Nephron (organoid): ENCODE results near the gene REN.
A peak's percentile ranks its signal among the peaks of the same experiment; 100 is the strongest.

Source experiments
- H3K27ac Mint-ChIP-seq, 3 experiments: 2 replicates each; pipeline ENCODE4 v1.8.0; 2020; ENCODE audit warnings: mixed read lengths in 3 of 3, mild to moderate bottlenecking in 2 of 3, moderate library complexity in 1 of 3
- H3K27me3 Mint-ChIP-seq: 2 replicates; pipeline ENCODE4 v1.8.0; 2021; ENCODE audit warnings: low read depth, mild to moderate bottlenecking, moderate library complexity, mixed read lengths
- H3K36me3 Mint-ChIP-seq: 2 replicates; pipeline ENCODE4 v1.8.0; 2020; ENCODE audit warnings: low read depth, mixed read lengths
- H3K4me1 Mint-ChIP-seq: 2 replicates; pipeline ENCODE4 v1.8.0; 2020; ENCODE audit warnings: mixed read lengths
- H3K4me3 Mint-ChIP-seq, 3 experiments: 2 replicates each; pipeline ENCODE4 v1.8.0; 2020; ENCODE audit warnings: mild to moderate bottlenecking in 3 of 3, mixed read lengths in 3 of 3, moderate library complexity in 2 of 3
- H3K9me3 Mint-ChIP-seq: 2 replicates; pipeline ENCODE4 v1.8.0; 2020; ENCODE audit warnings: mixed read lengths
- TF ChIP-seq, protein P1 (sequence below), 3 experiments: fragments of 200-600 bp; sonication (generic); IDR thresholded peaks; one replicate each; pipeline ENCODE4 v1.5.0; 2021; ENCODE audit warnings: antibody characterized with exemption in 3 of 3; ENCODE audit not compliant: unreplicated experiment in 3 of 3

Gene REN

DNA sequence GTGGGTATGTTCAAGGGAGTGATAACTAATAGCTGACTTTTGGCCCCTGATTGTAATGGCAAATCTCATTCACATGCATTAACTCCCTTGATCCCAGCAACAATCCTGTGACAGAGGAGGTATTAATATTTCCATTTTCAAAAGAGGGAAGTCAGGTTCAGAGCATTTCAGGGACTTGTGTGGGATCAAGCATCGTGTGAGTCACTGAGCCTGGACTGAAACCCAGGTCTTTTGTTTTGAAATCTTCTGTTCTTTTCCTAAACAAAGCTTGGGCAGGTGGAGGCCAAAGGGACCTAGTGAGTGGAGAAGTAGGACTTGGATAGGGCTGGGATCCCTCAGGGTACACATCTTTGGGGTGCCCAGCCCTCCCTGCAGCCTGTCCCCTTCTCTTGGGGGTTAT lies 52.2 kb downstream of the REN start:
- Mint-ChIP-seq H3K9me3 (no peaks in the 10 kb centered on the region), H3K4me3 (no peak overlapping the region), H3K27me3 (no peaks in the 10 kb centered on the region), H3K36me3 (peaks cover 15% of the 10 kb centered on the region), H3K27ac (no peak overlapping the region), H3K4me1 (peaks cover 4% of the 10 kb centered on the region)
- TF ChIP-seq, protein P1, sequence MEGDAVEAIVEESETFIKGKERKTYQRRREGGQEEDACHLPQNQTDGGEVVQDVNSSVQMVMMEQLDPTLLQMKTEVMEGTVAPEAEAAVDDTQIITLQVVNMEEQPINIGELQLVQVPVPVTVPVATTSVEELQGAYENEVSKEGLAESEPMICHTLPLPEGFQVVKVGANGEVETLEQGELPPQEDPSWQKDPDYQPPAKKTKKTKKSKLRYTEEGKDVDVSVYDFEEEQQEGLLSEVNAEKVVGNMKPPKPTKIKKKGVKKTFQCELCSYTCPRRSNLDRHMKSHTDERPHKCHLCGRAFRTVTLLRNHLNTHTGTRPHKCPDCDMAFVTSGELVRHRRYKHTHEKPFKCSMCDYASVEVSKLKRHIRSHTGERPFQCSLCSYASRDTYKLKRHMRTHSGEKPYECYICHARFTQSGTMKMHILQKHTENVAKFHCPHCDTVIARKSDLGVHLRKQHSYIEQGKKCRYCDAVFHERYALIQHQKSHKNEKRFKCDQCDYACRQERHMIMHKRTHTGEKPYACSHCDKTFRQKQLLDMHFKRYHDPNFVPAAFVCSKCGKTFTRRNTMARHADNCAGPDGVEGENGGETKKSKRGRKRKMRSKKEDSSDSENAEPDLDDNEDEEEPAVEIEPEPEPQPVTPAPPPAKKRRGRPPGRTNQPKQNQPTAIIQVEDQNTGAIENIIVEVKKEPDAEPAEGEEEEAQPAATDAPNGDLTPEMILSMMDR (IDR thresholded peaks at IDR 0.05; ENCODE audit: unreplicated experiment in 3 of 3) = no peak

DNA sequence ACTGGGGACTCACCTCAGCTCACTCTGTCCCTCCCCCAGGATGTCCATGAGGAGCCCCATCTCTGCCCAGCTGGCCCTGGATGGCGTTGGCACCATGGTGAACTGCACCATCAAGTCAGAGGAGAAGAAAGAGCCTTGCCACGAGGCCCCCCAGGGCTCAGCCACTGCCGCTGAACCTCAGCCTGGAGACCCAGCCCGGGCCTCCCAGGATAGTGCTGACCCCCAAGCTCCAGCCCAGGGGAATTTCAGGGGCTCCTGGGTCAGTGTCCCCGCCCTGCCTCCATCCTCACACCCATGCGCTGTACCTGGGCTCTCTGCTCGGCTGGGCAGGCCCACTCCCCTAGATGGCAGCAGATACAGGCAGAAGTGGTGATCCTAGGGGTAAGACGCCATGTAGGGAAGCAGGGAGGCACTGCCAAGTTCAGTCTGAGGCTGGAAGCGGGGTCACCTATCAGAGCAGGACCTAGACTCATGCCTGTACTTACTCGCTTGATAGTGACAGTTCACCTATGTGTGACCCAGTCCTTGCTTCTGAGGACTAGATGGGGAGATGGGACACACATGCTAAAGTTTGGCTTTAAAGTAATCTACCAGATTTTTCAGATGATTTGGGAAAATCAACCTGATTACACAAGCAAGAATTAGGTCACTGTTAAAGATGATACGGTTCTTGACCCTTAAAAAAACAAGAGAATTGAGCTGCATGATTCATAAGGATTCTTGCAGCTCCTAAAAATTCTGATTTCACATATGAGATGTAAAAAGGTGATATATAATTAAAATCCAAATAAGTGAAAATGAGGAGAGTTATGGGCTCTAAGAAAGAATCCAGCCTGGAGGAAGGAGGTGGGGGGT lies 53.0 kb downstream of the REN start:
- Mint-ChIP-seq H3K9me3 (no peaks in the 10 kb centered on the region), H3K36me3 (peaks cover 10% of the 10 kb centered on the region), H3K4me1 (peaks cover 11% of the 10 kb centered on the region), H3K4me3 (no peak overlapping the region), H3K27ac (no peak overlapping the region), H3K27me3 (no peaks in the 10 kb centered on the region)
- TF ChIP-seq, protein P1 (IDR thresholded peaks at IDR 0.05; ENCODE audit: unreplicated experiment in 3 of 3) = no peak

DNA sequence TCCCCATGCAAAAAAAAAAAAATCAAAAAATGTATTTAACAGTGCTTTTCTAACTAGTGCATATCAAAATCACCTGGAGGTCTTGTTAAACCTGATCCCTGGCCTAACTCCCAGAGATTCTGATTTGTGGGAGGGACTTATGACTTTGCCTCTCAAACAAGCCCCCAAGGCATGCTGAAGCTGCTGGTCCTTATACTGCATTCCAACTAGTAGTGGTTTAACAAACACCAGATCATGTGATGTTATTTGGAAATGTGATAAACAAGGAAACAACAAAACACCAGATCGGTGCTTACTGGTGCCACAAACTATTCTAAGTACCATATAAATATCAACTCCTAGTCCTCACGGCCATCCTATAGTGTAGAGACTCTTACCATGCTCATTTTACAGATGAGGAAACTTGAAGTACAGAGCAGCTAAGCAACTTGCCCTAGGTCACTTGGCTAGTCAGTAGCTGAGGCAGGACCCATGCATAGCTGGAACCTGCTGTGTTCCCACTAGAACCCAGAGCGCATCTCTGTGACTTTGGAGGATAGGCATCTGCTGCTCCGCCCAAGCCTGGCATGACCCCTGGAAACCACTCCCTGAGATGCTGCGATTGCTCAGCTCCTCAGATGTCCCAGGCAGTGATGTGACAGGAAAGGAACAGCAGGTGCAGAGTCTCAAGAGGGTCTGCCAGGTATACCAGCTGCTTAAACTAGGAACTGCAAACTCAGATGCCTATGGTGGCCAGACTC lies 55.1 kb downstream of the REN start:
- Mint-ChIP-seq H3K4me3 (no peak overlapping the region), H3K27ac (no peak overlapping the region), H3K27me3 (no peaks in the 10 kb centered on the region), H3K4me1 (peaks cover 11% of the 10 kb centered on the region), H3K9me3 (no peaks in the 10 kb centered on the region), H3K36me3 (peaks cover under 1% of the 10 kb centered on the region)
- TF ChIP-seq, protein P1 (IDR thresholded peaks at IDR 0.05; ENCODE audit: unreplicated experiment in 3 of 3) = no peak

DNA sequence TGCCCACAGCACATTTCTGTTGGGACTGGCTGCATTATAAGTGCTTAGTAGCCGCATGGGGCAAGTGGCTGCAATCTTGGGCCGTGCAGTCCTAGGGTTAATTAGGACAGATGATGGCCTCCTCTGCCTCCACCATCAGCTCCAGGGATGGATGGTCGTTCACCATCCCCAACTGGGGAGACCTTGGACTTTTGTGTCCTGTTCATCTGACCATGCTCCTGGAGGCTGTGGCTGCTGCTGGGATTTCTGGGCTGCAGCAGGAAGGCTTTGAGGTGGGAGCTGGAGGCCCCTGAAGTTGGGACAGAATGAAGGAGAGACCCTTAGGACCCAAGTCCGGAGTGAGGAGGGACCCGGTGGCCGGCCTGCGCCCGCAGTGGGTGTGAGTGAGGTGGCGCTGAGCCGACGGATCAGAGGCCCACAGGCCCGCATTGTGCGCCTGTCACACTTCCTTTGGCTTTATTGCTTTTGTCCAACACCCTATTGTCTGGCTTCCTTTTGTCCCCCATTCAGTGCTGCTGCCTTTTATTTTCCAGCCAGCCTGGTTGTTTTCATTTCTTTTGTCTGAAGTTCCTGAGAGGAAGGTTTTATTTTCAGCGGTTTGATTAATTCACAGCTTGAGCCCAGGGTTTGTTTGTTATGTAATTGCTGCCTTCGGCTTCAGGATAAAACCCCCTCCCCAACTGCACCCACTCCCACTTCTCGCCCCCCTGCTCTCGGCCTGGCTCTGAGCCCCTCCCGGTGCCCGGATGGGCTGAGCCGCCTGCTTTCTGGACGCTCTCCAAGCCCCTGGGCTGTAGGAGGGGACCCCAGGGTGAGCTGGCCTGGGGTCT lies 57.6 kb downstream of the REN start:
- TF ChIP-seq, protein P1 (IDR thresholded peaks at IDR 0.05; ENCODE audit: unreplicated experiment in 3 of 3) = no peak
- Mint-ChIP-seq H3K27ac (peak overlapping the region; percentile 74 to 91 (median 77)), H3K36me3 (no peaks in the 10 kb centered on the region), H3K27me3 (no peaks in the 10 kb centered on the region), H3K9me3 (no peaks in the 10 kb centered on the region), H3K4me1 (peaks cover 11% of the 10 kb centered on the region), H3K4me3 (no peak overlapping the region)

DNA sequence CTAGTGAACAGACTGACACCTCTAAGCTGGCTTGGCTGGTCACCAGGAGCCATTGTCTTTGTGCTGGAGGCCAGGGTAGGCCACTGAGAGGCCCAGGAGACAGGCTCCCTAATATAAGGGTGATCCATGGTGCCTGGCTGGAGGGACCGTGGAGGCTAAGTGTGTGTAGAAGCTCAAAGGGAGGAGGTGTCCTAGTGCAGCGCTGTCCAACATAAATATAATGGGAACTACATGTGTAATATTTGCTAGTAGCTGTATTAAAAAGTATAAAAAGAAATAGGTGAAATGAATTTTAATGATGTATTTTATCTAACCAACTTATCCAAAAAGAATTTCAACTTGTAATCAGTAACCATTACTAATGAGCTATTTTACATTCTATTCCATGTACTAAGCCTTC lies 58.2 kb downstream of the REN start:
- H3K27ac Mint-ChIP-seq = no peak overlapping the region
- H3K36me3 Mint-ChIP-seq = no peaks in the 10 kb centered on the region
- peaks cover 16% of the 10 kb centered on the region for H3K4me1 Mint-ChIP-seq

More for the DNA sequence above, 58.2 kb downstream of the REN start:
- Mint-ChIP-seq H3K9me3 (no peaks in the 10 kb centered on the region), H3K27me3 (no peaks in the 10 kb centered on the region), H3K4me3 (no peak overlapping the region)
- TF ChIP-seq, protein P1 (IDR thresholded peaks at IDR 0.05; ENCODE audit: unreplicated experiment in 3 of 3) = no peak
